Endodermal cell (in vitro differentiated cells): ENCODE results near the gene CORO7. TPM values are rescaled to one million over a fixed set of nuclear protein-coding genes. Genes with fewer than 3 reads are reported as not detected.
A peak's percentile ranks its signal among the peaks of the same experiment; 100 is the strongest.
"Not testable (repeated sequence)": the region's sequence is repeated elsewhere in the genome, so short reads cannot be mapped to it uniquely, and the experiment has no call there.

Source experiments
- DNase-seq: peaks from one replicate; pipeline ENCODE4 v3.0.0-alpha.2; 2017
- H3K27ac ChIP-seq: 2 replicates; pipeline ENCODE4 v1.5.1; 2013; ENCODE audit warnings: mild to moderate bottlenecking, low read depth, low read length, moderate library complexity
- H3K27me3 ChIP-seq: 2 replicates; pipeline ENCODE4 v1.6.1; 2013; ENCODE audit warnings: mild to moderate bottlenecking, low read length, moderate library complexity; ENCODE audit not compliant: insufficient read depth, control insufficient read depth, poor library complexity, severe bottlenecking
- H3K36me3 ChIP-seq: 2 replicates; pipeline ENCODE4 v1.7.0; 2013; ENCODE audit warnings: mild to moderate bottlenecking, low read length, moderate library complexity; ENCODE audit not compliant: control insufficient read depth, insufficient read depth
- H3K4me1 ChIP-seq: one replicate; pipeline ENCODE4 v1.7.0; 2013; ENCODE audit warnings: low read length; ENCODE audit not compliant: control insufficient read depth, insufficient read depth
- H3K4me3 ChIP-seq: 2 replicates; pipeline ENCODE4 v1.5.1; 2013; ENCODE audit warnings: mild to moderate bottlenecking, low read length, moderate library complexity
- H3K9ac ChIP-seq: 2 replicates; pipeline ENCODE4 v1.6.1; 2013; ENCODE audit warnings: mild to moderate bottlenecking, low read length, moderate library complexity; ENCODE audit not compliant: poor library complexity, severe bottlenecking; ENCODE audit errors: extremely low read depth
- H3K9me3 ChIP-seq: 2 replicates; pipeline ENCODE4 v1.6.1; 2013; ENCODE audit warnings: mild to moderate bottlenecking, low read length, moderate library complexity; ENCODE audit not compliant: control insufficient read depth
- H3K27ac Mint-ChIP-seq: 2 replicates; pipeline ENCODE4 v1.8.0; 2020; ENCODE audit warnings: mixed read lengths
- H3K27me3 Mint-ChIP-seq: 2 replicates; pipeline ENCODE4 v1.8.0; 2021; ENCODE audit warnings: mild to moderate bottlenecking, mixed read lengths; ENCODE audit not compliant: insufficient read depth
- H3K36me3 Mint-ChIP-seq: 2 replicates; pipeline ENCODE4 v1.8.0; 2020; ENCODE audit warnings: low read depth, mixed read lengths
- H3K4me1 Mint-ChIP-seq: 2 replicates; pipeline ENCODE4 v1.8.0; 2020; ENCODE audit warnings: mixed read lengths
- H3K4me3 Mint-ChIP-seq: 2 replicates; pipeline ENCODE4 v1.8.0; 2020; ENCODE audit warnings: mild to moderate bottlenecking, moderate library complexity, mixed read lengths
- H3K9me3 Mint-ChIP-seq: 2 replicates; pipeline ENCODE4 v1.8.0; 2020; ENCODE audit warnings: mild to moderate bottlenecking, mixed read lengths
- WGBS, 2 experiments: methylation state at CpG; one replicate each; pipeline versions ENCODE4 v1.1.5 to v1.1.7; 2013; ENCODE audit warnings: missing lambda C conversion rate in 2 of 2, mixed read lengths in 1 of 2; ENCODE audit not compliant: insufficient coverage in 1 of 2, insufficient read length in 1 of 2; 5-methylcytosine and 5-hydroxymethylcytosine counted together
- total RNA-seq, 2 donors: library from RNA; stranded (reverse); fragmentation: NEBNext Ultra II Directional in 1 of 2; extraction: Animal tissue kit (Norgen Biotek cat#: 25700) in 1 of 2; gene quantifications; 2 replicates in 1 of 2; 3 replicates in 1 of 2; pipeline ENCODE4 v1.2.1, GENCODE V29; 2021
- TF ChIP-seq, protein P1 (sequence below): fragments of 200-600 bp; sonication (generic); conservative IDR thresholded peaks from 2 replicates; pipeline ENCODE4 v1.5.0; 2021; ENCODE audit warnings: antibody characterized with exemption, mild to moderate bottlenecking

The CORO7 gene
- total RNA-seq, 2 donors from 2014 or later = 32.5 to 37.5 TPM

DNA sequence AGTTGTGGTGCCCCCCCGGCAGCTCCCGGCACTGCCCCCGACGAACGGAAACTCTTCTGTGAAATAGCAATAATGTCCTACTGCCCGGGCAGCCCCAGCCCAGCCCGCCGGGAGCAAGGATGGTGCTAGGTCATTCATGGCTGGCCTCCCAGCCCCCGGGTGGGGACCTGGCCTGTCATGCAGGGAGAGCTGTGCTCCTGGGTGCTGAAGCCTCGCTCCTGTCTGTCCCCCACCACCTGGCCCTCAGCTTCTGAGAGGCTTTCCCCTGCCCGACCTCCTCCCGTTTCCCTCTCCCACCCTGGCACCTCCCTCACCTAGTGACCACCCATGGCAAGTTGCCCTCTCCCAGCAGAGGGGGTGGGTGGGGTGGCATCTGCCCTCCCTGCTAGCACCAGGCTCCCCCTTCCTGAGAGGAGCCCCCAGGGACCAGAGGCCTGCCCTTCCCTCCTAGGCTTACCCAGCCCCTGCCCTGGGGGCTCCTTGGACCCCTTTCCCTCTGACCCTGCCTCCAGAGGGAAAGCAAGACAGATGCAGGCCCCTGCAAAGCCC is 78.8 kb downstream of the CORO7 start:
- Histone ChIP-seq H3K27ac (no peak overlapping the region), H3K9ac (no peak overlapping the region), H3K9me3 (no peaks in the 10 kb centered on the region), H3K4me1 (no peaks in the 10 kb centered on the region), H3K27me3 (no peaks in the 10 kb centered on the region), H3K4me3 (no peak overlapping the region), H3K36me3 (peaks cover 19% of the 10 kb centered on the region)
- Mint-ChIP-seq H3K27ac (no peak overlapping the region), H3K27me3 (no peaks in the 10 kb centered on the region), H3K4me3 (no peak overlapping the region), H3K9me3 (no peaks in the 10 kb centered on the region), H3K36me3 (peaks cover 10% of the 10 kb centered on the region), H3K4me1 (peaks cover 4% of the 10 kb centered on the region)
- TF ChIP-seq, protein P1, sequence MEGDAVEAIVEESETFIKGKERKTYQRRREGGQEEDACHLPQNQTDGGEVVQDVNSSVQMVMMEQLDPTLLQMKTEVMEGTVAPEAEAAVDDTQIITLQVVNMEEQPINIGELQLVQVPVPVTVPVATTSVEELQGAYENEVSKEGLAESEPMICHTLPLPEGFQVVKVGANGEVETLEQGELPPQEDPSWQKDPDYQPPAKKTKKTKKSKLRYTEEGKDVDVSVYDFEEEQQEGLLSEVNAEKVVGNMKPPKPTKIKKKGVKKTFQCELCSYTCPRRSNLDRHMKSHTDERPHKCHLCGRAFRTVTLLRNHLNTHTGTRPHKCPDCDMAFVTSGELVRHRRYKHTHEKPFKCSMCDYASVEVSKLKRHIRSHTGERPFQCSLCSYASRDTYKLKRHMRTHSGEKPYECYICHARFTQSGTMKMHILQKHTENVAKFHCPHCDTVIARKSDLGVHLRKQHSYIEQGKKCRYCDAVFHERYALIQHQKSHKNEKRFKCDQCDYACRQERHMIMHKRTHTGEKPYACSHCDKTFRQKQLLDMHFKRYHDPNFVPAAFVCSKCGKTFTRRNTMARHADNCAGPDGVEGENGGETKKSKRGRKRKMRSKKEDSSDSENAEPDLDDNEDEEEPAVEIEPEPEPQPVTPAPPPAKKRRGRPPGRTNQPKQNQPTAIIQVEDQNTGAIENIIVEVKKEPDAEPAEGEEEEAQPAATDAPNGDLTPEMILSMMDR = no peak
- 93 to 97% methylated on average over 10 to 12 of the region's 12 CpGs for WGBS, 2 experiments
- DNase-seq = no peak

DNA sequence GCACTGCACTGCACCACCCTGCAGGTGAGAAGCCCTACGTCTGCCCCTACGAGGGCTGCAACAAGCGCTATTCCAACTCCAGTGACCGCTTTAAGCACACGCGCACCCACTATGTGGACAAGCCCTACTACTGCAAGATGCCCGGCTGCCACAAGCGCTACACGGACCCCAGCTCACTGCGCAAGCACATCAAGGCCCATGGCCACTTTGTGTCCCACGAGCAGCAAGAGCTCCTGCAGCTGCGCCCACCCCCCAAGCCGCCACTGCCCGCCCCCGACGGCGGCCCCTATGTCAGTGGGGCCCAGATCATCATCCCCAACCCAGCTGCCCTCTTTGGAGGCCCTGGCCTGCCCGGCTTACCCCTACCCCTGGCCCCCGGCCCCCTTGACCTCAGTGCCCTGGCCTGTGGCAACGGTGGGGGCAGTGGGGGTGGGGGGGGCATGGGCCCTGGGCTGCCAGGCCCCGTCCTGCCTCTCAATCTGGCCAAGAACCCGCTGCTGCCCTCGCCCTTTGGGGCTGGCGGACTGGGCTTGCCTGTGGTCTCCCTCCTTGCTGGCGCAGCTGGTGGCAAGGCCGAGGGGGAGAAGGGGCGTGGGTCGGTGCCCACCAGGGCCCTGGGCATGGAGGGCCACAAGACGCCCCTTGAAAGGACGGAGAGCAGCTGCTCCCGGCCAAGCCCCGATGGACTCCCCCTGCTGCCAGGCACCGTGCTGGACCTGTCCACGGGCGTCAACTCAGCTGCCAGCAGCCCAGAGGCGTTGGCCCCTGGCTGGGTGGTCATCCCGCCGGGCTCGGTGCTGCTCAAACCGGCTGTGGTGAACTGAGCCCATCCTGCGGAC is 79.5 kb downstream of the CORO7 start:
- TF ChIP-seq, protein P1 = no peak
- no peaks in the 10 kb centered on the region for H3K27me3 Mint-ChIP-seq
- Histone ChIP-seq H3K36me3 (peaks cover 19% of the 10 kb centered on the region), H3K27me3 (no peaks in the 10 kb centered on the region), H3K27ac (no peak overlapping the region), H3K9ac (no peak overlapping the region), H3K9me3 (no peaks in the 10 kb centered on the region), H3K4me3 (no peak overlapping the region), H3K4me1 (no peaks in the 10 kb centered on the region)
- peaks cover 4% of the 10 kb centered on the region for H3K4me1 Mint-ChIP-seq
- no peak for DNase-seq
- no peak overlapping the region for H3K4me3 Mint-ChIP-seq
- peaks cover 10% of the 10 kb centered on the region for H3K36me3 Mint-ChIP-seq
- 95 to 98% methylated on average over 22 to 40 of the region's 41 CpGs for WGBS, 2 experiments
- H3K27ac Mint-ChIP-seq = no peak overlapping the region
- no peaks in the 10 kb centered on the region for H3K9me3 Mint-ChIP-seq

DNA sequence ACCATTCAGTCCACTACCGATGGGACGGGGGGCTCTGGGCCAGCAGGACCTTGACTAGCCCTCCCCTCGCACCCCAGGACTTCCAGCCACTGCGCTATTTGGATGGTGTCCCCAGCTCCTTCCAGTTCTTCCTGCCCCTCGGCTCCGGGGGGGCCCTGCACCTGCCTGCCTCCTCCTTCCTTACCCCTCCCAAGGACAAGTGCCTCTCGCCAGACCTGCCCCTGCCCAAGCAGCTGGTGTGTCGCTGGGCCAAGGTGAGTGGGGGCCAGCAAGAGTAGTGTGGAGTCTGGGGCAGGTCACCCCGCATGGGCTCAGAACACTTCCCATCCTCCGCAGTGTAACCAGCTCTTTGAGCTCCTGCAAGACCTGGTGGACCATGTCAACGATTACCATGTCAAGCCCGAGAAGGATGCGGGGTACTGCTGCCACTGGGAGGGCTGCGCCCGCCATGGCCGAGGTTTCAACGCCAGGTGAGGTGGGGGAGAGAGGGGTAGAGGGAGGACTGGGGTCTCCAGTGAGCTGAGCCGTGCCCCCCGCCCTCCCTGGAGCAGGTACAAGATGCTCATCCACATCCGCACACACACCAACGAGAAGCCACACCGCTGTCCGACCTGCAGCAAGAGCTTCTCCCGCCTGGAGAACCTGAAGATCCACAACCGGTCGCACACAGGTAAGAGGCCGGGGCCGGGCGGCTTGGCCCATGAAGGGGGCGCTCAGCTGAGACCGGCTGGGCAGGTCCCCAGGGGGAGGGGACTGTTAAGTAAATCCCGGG is 81.5 kb downstream of the CORO7 start:
- WGBS, 2 experiments = 91 to 93% methylated on average over 20 to 32 of the region's 32 CpGs
- H3K36me3 Mint-ChIP-seq = peaks cover 8% of the 10 kb centered on the region
- DNase-seq = no peak
- no peaks in the 10 kb centered on the region for H3K27me3 Mint-ChIP-seq
- peaks cover 13% of the 10 kb centered on the region for H3K36me3 ChIP-seq
- peak overlapping the region; percentile 48 for H3K27ac Mint-ChIP-seq
- H3K4me1 Mint-ChIP-seq = peaks cover 4% of the 10 kb centered on the region
- no peaks in the 10 kb centered on the region for H3K9me3 ChIP-seq
- no peaks in the 10 kb centered on the region for H3K4me1 ChIP-seq
- H3K27me3 ChIP-seq = no peaks in the 10 kb centered on the region
- no peak overlapping the region for H3K9ac ChIP-seq
- no peak overlapping the region for H3K4me3 Mint-ChIP-seq
- no peak overlapping the region for H3K27ac ChIP-seq
- TF ChIP-seq, protein P1 = no peak
- H3K4me3 ChIP-seq = no peak overlapping the region
- no peaks in the 10 kb centered on the region for H3K9me3 Mint-ChIP-seq

DNA sequence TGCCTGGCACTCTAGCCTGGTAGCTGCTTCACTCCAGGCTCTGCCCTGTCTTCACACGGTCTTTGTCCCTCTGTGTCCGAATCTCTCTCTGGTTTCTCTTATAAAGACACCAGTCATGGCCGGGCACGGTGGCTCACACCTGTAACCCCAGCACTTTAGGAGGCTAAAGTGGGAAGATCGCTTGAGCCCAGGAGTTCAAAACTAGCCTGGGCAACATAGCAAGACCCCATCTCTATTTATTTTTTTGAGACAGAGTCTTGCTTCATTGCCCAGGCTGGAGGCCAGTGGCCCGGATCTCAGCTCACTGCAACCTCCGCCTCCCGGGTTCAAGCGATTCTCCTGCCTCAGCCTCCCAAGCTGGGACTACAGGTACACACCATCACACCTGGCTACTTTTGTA is 82.7 kb downstream of the CORO7 start:
- H3K4me1 ChIP-seq, H3K9me3 Mint-ChIP-seq: not testable (repeated sequence)
- WGBS, 2 experiments = 83 to 91% methylated on average over 7 to 9 of the region's 9 CpGs

More for the DNA sequence above, 82.7 kb downstream of the CORO7 start:
- not testable (repeated sequence) for H3K27ac Mint-ChIP-seq, H3K27me3 Mint-ChIP-seq, H3K9me3 ChIP-seq, H3K4me3 ChIP-seq, H3K36me3 Mint-ChIP-seq, H3K9ac ChIP-seq, H3K4me1 Mint-ChIP-seq, H3K27me3 ChIP-seq, H3K27ac ChIP-seq, DNase-seq, H3K36me3 ChIP-seq, H3K4me3 Mint-ChIP-seq
